Measurements from ENCODE around the gene DCHS2.

The DCHS2 gene, protein sequence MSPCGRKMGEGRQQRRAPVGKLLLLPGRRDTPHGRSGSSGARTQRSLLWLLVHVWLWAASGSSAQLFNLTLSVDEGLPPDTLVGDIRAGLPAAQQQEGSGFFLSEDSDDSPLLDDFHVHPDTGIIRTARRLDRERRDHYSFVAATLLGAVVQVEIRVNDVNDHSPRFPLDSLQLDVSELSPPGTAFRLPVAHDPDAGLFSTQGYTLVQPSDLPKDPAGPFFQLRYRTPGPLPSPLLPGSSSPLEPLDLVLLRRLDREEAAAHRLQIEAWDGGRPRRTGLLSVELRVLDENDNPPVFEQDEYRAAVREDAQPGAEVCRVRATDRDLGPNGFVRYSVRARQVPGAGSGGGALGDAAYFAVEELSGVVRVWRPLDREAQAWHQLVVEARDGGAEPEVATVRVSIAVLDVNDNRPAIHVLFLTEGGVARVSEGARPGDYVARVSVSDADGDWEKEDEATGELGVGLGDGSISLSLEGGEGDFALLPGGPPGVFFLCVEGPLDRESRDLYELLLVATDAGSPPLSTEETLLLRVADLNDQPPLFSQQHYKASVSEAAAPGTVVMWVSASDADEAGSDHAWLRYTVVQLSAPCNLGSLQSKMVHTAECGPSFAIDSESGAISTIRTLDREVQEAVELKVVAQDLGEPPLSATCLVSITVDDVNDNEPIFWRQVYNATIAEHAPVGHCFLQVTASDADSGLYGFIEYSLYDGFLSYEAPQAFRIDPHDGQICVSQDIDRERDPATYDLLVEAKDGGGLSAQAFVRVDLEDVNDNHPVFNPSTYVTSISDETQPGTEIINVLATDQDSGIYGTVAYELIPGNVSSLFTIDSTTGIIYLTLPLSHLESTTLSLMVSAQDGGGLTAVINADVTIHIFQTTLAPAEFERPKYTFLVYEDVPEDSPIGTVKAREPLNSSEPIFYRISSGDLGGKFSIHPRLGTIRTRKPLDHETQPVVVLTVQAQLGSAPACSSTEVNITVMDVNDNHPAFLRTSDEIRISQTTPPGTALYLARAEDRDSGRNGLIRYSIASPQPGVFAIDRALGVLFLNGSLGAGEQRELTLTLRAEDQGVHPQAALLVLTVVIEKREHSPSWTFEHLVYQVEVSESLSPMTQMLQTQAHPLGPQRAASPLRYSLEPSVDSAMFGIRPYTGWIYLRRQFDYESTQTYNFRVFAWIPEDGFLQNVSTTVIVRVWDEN (N-terminal part only)

DNA sequence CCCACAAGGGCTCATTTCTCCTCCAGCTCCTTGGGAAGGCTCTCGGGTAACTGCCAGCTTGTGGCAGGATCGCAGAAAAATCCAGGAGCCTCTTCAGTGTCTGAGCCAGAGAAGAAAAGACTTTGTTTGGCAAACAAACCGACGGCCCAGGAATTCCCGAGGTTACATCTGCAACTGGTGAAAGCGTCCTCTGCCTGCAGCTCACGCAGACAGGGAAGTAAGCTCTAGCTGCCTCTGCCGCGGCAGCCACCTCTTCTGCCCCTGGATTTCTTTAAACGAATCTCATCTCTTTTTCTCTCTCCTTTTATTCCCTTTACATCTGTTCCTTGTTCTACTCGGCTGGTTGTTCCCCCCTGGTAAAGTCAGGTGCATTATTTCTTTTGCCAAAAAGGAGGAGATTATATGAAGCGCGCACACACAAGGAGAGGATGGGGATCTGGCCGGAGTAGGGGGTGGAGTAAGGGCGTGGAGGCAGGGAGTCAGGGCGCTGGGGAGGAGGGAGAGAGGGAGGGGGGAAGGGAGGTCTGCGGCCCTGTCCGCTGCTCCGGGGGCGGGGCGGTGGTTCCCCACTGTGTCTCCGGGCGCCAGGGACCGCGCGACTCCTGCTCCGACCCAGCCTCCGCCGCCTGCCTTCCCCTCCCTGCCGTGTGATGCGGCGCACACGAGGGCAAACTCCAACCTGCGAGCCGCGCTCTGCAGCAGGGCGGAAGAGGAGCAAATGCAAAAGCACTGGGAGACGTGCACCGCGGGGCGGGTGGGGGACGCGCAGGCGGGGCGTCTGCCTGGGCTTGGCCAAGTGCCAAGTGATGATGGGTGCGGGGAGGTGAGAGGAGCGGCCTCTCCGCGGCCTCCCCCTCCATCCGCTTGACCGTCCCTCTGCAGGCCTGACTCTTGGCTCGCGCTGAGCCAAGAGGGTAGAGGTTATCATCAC lies at the start of gene DCHS2:
TSS of gene DCHS2 (minus strand) at position 459 of the 931 bp plus-strand sequence. CDS start at position 15, 444 bp downstream.
- DNase-seq (ENCODE audit: low spot score), result no peak

DNA sequence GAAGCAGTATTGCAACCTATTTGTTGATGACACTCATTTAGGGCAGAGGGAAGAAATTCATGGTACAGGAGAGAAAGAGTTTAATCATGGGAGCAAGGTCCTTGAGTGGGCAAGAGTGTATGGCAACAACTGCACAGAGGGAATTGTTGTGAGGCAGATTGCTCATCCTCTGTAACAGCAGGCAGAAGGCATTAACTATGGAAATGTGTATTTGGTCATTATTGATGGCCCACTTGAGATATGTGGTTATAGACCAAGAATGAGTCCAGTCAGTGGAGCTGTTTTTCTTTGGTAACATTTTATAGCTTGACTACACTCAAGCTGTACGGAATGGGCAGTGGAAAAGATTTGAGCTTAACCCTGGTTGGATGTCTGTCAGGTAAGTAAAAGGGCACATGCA lies 42.7 kb upstream of the DCHS2 start:
- no peak for DNase-seq (ENCODE audit: low spot score)

DNA sequence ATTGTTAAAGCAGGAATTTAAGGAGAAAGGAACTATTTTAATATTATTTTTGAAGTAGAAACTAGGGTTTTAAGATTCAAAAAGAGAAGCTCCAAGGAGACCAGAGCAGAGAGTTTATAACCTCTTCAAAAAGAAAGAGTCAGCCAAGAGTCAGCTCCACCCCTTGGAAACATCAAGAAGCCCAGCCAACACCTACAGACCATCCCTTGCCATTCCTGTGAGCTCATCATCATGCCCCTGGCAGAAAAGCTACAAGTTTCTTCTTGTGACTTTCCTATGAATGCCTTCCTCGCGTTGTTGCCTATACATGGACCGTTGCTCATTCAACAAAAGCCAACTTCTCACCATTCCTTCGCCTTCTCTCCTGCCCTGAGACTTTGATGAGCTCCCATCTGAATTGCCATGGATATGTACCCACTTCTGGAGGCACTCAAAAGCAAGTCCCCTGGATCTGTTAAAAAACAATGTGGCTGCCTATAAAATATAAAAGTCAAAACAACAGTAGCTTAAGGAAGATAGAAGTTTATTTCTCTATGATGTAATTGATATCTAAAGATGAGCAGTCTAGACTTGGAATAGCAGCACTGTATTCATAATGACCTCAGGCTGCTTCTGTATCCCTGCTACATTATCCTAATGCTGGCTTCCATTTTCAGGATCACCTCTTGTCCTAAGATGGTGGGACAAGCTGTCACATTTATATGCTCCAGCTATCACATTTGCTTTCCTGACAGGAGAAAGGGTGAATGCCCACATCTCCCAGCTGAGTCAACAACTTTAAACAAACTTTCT lies 38.3 kb upstream of the DCHS2 start:
- no peak for DNase-seq (ENCODE audit: low spot score)

DNA sequence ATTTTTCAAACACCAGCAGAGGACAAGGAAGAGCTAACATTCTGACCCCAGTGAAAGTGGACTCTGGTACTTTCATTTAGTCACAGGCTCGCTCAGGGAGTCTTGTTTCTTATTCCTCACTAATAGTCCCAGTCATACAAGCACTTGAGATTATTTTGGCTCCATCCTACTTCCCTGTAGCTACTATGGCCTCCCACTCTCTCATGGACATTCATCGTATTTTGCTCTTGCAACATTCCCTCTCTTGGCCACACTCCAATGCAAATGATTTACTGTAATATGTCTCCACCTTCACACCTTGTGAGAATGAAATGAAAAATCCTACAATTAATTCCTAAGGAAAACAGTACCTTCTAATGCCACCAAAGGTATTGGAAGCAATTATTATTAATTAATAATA lies 37.3 kb upstream of the DCHS2 start:
- no peak for DNase-seq (ENCODE audit: low spot score)

DNA sequence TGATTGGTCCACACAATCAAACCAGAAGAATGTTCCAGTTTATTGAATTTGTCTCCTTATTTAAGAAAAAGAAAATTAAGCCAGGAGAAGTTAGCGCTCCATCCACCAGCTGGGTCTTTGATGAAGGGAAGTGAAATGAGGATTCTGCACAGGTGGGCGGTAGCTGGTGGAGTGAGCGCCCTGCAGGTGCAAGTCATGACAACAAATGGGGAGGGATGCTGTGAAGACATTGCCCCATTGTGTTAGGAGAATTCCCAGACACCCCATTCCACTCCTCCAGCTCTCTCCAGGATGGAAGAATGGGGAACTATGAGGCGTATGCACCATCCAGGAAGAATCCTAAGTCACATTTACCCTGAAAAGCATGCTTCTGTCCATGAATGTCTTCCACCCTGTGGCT lies 35.7 kb upstream of the DCHS2 start:
- DNase-seq (ENCODE audit: low spot score), result no peak

DNA sequence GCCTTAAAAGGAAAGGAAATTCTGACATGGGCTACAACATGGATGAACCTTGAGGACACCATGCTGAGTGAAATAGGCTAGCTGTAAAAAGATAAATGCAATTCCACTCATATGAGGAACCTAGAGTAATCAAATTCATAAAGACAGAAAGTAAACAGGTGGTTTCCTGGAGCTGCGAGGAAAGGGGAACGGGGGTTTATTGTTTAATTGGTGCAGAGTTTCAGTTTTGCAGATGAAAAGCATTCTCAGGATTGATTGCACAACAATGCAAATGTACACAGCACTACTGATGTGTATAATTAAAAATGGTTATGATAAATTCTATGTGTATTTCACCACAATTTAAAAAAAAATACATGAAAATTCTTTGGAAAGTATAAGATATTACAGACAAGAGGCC lies 34.6 kb upstream of the DCHS2 start:
- no peak for DNase-seq (ENCODE audit: low spot score)

DNA sequence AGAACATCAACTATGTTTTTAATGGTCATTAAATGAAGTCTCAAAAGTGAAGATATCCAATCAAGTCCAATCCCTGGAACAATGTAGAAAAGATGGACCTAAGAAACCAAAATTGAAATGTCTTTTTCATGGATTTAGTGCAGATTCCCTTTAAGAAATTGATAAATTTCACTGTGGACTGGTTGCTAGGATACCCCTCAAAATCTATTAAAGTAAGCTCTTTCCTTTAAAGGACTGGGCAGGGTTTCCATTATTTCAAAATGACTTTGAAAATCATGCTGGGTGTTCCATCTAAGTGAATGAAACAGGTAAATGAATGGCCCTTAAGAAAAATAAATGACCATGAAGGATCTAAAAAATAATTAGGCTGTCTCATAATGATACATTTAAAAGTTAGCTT lies 30.0 kb upstream of the DCHS2 start:
- DNase-seq (ENCODE audit: low spot score), result no peak

DNA sequence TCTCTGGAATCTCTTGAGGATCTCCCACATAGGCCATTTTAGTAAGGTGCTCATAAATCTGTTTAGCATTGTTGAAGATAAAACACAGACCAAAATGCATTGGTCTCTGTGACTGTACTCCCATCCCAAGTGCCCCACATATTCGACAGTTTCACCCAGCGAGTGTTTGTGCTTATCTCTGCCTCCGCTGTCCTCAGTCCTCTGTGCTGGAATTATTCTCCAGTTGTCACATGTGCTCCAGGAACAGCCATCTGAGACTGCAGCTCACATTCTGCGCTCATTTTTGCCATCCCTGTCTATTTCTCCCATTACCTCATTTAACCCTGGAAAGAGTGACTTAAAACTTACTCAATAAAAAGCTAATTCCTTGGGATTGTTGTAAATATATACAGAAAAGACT lies 27.6 kb upstream of the DCHS2 start:
- no peak for DNase-seq (ENCODE audit: low spot score)

DNA sequence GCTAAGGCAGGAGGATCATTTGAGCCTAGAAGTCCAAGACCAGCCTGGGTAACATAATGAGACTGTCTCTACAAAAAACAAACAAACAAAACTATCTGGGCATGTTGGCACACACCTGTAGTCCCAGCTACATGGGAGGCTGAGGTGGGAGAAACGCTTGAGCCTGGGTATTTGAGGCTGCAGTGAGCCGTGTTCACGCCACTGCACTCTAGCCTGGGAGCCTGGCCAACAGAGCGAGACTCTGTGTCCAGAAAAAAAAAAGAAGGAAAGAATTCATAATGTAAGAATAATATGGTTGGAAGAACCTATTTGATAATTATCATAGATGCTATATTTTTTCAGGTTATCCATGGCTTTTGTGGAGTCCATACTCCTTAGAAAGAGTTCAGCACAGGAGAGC lies 26.0 kb upstream of the DCHS2 start:
- DNase-seq (ENCODE audit: low spot score), result no peak

DNA sequence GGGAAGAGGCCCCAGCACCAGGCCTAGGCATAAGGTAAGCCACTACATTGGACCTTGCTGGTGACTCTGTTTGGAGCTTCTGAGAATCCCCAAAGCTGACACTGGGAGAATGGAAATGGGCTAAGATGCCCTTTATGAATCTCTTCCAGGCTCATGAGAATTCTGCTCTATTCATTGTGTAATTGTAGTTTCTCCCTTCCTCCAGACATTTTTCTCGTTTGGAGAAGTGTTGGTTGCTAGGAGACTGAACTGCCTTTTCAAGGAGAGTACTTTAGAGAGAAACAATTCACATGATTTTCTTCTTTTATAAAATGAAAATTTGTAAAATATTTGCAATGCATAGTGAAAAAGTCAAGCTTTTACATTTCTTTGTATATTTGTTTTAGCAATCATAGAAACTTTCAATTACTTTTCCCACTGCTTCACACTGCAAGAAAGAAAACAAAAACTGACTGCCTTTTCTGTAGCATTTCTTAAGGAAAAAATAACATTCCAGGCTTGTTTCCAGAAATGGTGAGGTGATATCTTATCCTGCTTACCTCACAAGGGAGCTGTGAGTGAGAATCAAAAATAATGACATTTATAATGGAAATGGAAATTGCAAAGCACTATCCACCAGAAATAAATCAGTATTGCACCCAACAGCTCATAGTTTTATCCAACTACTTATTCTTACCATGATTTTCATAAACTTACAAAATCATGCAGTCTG lies 24.9 kb upstream of the DCHS2 start:
- DNase-seq (ENCODE audit: low spot score), result peak; percentile 67

DNA sequence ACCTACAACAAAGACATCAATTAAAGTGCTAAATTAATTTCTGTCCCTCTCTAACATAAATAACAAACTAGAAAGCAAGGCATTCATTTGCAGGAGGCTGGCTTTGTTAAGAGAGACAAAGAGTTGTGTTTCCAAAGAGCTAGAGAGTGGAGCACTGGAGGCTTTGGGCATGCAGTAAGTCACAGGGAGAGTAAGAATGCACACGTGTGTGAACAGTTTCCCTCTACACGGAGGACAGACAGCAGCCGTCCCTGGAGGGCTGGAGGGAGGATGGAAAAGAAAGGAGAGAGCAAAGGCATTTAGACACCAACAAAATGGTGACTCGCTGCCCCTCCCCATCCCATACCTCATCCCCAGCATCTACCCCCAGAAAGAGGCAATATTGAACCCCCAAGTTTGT lies 20.4 kb upstream of the DCHS2 start:
- DNase-seq (ENCODE audit: low spot score), result no peak

DNA sequence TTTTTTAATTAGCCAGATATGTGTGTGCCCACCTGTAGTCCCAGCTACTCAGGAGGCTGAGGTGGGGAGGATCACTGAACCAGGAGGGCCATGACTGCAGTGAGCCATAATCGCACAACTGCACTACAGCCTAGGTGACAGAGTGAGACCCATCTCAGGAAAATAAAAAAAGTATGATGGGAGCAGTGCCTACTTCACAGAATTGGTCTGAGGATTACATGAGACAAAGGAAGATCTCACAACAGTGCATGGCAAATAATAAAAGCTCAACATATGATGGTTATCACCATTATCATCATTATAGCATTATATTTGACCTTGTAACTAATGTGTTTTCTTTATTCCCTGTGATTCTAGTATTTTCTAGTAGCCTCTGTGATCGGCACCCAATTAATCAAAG lies 19.9 kb upstream of the DCHS2 start:
- no peak for DNase-seq (ENCODE audit: low spot score)

DNA sequence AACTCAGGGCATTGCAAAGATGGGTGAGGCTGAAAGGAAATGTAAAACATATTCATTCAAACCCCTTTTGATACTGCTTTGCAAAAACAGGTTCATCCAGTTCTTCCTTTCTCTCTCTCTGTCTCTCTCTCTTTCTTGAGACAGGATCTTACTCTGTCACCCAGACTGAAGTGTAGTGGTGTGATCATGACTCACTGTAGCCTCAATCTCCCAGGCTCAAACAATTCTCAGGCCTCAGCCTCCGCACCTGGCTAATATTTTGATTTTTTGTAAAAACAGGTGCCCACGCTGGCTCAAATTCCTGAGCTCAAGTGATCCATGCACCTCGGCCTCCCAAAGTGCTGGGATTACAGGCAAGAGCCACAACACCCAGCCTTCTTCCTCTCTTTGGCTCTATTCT lies 15.6 kb upstream of the DCHS2 start:
- DNase-seq (ENCODE audit: low spot score), result no peak

DNA sequence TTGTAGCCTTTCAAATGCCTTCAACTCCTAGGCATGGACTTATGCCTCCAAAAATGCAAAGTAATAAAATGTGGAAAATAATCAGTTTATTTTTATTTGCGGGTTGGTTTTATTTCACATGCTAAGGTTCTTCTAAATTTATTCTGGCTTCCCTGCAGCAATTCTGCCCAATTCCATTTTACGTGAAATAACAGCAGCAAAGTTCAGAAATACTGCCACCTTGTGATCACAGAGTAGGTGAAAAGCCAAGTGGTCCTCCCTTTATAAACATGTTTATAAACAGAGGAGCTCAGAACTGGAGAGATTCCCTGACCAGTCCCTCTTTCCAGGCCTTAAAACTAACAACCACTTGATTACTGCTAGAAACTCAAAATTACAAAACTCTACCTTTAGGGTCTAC lies 14.7 kb upstream of the DCHS2 start:
- DNase-seq (ENCODE audit: low spot score), result peak; percentile 49

DNA sequence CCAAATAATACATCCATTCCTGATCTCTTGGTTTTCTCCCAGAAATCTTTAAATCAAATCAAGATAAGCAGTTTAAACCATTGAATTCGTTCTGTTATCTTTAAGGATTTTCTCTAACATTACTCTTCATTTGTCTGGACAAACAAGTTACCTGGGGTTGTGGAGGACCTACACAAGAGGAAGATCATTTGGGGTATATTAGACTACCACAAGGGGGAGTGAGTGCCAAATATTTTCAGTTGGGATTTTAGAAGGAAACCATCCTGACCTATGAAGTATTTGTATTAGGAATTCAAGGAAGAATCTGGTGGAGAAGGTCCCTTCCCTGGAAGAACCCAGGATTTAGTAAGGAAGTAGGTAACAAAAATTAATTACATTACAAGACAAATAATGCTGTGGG lies 12.0 kb upstream of the DCHS2 start:
- DNase-seq (ENCODE audit: low spot score), result peak; percentile 50

DNA sequence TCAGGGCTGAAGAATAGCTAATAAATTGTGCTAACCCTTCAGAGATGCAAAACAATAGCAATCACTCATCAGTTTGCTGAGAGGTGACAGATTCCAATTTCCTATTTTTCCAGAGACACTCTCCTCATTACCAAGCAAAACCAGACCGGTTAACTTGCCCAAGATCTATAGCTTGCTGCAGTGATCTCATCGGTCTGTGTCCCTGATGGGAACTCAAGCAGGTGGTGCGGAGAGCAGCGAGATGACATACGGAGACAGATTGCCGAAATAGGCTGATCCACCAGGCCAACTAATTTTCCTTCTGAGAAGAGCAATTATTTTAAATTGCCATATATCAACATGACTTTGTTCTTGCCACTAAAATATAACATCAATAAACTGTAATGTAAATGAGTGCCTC lies 10.5 kb upstream of the DCHS2 start:
- DNase-seq (ENCODE audit: low spot score), result no peak

DNA sequence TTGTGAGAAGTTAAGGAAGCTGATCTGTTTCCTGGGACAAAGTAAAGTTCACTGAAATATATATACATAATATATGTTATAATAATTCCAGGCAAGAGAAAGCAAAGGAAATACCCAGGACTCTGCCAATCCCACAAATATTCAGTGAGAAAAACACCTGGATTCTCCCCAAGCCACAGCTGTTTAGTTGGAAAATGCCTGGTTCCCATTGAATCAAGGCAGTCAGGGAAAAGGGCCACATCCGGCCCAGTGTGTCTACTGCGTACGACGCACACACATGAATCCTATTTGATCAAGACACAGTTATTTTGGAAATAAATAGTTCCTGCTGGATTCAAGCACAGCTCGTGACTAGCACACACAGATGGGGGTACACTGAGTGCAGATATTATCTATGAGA lies 6.3 kb upstream of the DCHS2 start:
- DNase-seq (ENCODE audit: low spot score), result no peak

DNA sequence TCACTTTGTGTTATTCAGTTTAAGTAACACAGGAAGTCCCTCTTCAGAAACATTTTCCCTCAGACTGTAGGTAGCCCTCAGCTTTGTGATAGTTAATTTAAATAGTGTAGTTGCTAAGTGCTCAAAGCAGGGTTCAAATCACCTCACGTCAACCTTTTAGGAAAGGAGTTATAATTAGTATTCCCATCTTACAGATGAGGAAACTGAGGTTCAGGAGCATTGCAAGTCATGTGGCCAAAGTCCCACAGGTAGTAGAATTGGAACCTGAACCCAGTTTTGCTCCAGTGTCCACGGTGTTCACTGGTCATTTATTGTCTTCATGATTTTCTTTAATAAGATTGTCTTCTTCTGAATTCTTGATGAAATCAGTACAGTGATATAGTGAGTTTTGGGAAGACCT lies 4.3 kb upstream of the DCHS2 start:
- no peak for DNase-seq (ENCODE audit: low spot score)

DNA sequence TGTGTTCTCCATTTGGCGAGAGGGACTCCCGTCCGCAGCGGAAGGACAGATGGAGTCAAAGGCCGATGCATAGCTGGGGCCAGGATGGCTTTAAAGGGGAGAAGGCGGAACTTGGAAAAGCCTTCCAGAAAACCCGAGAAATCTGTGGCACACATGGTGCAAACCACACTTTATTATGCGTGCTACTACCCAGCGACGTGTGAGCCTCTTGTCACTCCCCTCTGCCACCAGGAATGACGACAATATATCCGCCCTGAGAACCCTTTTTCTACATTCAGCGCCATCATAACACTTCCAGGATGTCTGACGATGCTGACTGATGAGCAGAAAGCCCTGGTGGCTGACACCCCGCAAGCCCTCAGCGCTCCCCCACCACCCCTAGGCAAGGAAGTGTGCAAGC lies 689 bp upstream of the DCHS2 start:
- DNase-seq (ENCODE audit: low spot score), result no peak

Data from COLO829 (cell line).